ENCODE results near the gene RCL1.

The RCL1 gene

DNA sequence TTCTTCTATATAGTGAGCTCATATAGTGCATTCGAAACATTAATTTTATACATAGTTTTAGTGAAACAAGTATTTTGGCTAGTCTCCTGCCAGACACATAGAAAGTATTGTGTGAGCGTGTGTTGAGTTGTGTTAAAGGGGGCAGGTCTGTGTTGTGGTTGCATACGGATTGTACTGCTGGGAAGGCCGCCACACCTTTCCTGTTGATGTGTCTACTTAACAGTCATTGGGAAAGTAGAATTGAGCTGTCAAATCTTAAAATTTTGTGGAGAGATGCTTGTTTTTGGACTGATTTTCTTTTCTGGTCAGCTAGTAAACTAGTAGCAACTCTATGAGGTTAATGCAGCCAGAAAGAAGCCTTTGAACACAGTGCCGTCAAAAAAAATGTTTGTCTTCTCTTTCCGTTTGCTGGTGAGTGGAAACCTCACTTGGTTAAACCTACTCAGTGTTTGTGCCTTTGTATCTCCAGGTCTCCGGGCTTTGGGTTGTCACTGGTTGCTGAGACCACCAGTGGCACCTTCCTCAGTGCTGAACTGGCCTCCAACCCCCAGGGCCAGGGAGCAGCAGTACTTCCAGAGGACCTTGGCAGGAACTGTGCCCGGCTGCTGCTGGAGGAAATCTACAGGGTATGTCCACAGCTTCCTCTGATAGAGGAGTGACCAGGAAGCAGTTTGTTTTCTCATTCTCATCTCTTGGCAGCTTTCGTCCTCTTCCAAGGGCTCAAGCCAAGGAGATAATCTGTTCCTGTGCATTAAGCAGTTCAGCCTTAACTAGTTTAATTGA lies 51.5 kb downstream of the RCL1 start:
- no peak for DNase-seq

DNA sequence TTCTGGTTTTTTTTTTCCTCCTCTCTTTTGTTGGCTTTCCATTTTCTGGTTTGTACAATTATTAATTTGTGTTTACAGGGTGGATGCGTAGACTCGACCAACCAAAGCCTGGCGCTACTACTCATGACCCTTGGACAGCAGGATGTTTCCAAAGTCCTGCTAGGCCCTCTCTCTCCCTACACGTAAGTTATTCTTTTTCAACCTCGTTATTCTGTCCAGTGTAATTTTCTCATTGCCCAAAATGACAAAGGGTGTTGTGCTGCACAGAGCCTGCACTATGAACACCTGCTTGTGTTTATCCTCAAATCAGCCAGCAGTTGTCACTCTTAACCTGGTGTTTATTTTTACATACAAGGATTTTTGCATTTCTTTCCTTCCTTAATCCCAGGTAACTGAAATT lies 56.6 kb downstream of the RCL1 start:
- DNase-seq = no peak

DNA sequence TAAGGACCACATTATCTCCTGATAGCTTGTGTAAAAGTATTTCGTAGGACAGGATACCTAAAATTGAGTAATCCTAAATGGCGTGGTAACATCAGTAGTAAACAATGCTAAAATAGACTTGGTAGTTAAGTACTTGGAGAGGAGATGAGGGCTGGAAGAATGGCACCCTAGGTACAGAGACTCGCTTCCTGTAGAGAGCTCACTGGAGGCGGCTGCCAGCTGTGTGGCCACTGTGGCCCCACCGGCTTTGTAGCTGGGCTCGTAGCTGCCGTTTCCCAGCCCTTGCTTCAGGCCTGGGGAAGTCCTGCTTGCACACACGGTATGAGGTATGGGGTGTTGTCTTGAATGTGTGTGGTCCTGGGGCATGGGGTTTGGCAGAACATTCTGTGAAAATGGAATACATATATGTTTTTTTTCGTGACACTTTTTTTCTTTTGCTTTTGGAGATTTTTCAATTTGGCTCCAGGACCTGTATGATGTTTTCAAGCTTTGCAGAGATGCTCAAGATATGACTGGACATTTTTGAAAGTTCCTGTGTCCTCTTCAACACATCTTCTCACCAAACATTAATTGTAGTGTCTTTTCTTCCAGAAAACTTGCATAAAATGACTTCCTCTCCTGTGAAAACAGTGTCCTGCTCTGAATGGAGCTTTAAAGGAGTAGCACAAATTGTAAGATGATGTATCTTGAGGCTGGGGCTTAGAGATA lies 58.0 kb downstream of the RCL1 start:
- DNase-seq = peak; percentile 67

DNA sequence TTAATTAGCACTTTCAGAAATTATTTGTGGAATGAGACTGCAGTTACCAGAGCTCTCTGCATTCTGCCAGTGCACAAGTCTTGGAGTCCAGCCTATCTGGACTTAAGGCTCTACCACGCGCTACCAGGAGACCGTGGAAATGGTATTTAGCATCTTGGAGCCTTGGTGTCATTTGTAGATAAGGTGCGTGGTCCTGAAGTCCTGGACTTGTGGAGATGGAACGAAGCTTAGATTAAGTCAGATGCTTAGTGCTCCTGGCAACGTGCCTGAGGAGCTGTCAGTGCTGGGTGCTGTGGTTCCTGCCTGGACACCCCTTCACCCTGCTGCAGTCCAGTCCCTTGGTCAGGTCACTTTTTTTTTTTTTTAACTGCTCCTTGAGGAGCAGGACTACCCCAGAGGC lies 59.7 kb downstream of the RCL1 start:
- no peak for DNase-seq

DNA sequence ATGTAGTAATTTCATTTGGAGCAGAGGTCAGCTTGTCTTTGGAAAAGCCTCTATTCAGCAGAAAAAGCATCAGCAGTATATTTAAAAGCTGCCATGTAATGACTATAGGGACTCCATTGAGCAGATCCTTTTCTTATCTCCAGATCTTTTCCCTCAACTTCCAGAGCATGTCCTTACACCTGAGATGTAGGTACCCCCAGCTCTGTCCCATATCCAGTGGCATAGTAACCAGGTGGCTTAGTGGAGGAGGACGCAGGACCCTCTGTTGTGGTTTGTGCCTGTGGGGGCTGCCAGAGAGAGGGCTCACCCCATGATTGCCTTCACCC lies 61.5 kb downstream of the RCL1 start:
- no peak for DNase-seq

DNA sequence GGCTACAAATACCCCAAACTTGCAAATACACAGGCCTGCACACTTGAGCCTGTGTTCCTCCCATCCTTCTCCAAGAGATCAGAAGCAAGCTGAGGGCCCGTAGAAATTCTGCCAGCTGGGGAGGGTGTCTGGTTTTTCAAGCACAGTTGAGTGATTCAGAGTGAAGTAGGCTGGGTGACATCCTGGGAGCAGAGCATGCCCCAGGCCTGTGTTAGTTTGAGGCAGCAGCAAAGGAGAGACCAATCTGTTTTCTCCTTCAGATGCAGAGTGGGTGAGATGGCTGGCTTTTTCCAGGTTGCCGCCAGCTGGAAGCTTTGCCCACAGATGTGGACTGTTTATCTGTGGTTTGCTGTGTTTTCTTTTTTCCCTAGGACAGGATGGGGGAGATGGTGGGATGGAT lies 63.1 kb downstream of the RCL1 start:
- DNase-seq = peak; percentile 70

DNA sequence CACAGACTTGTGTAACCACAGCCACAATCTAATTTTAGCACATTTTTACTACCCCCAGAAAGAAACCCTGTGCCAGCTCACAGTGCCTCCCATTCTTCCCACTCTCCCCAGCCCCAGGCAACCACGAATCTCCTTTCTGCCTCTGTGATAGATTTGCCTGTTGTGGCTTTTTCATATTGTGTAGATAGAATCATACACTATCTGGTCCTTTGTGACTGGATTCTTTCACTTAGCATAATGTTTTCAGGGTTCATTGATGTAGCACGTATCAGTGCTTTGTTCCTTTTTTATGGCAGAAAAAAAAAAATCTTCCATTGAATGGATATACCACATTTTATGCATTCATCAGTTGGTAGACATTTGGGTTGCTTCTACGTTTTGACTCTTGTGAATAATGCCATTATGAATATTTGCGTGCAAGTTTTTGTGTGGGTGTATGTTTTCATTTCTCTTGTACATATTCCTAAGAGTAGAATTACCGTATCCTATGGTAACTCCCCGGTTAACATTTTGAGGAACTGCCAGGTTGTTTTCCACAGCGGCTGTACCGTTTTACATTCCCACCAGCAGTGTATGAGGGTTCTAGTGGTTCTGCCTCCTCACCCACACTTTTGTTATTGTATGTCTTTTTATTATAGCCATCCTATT lies 64.5 kb downstream of the RCL1 start:
- DNase-seq = peak; percentile 34

DNA sequence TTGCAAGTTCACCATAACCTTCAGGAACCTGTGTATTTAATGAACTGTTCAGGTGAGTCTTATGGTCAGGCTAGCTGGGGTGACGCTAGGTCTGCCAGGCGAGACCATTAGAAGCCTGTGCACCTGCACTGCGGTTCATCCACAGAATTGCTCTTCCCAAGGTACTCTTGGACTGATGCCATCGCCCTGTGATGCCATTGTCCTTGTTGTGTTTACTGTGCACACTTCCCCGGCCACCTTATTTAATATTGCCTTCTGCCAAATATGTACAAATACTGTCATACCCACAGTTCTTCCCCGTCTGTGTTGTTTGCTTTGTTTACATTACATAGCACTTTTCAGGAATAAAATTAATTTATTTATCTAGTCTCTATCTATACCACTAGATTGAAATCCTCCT lies 66.3 kb downstream of the RCL1 start:
- no peak for DNase-seq

DNA sequence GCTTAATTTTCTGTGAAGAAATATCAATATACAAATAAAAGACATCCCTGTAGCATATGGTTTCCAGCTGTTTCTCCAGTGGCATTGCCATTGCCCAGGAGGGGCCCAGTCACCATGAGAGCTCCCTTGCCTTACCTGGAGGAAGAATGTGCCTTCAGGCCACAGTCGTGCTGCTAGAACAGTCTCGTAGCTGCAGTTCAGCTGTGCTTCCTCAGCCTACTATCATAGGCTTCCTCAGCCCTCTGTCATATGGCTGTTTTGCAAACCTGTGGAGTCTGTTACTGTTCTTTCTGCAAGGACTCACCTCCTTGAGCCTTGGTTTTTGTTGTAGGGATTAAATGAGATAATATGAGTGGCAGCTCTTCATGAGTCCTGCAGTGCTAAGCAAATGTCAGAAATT lies 67.6 kb downstream of the RCL1 start:
- DNase-seq = no peak

DNA sequence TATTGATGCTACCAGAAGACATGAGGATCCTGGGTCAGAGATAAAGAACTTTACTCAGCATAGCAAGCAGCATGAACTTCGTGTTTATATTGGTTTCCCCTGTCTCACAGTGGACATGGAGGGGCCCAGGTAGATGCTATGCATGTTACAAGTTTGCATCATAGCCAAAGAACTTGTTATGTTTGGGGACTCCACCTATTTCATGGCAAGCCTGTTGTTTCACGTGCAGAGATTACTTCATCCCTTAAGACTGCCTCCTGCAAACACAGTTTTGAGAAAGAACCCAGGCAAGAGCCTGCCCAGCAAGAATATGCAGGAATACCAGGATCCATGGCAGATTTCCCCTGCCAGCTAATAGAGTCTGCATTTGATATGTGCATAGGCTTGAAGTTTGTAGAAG lies 68.4 kb downstream of the RCL1 start:
- no peak for DNase-seq

DNA sequence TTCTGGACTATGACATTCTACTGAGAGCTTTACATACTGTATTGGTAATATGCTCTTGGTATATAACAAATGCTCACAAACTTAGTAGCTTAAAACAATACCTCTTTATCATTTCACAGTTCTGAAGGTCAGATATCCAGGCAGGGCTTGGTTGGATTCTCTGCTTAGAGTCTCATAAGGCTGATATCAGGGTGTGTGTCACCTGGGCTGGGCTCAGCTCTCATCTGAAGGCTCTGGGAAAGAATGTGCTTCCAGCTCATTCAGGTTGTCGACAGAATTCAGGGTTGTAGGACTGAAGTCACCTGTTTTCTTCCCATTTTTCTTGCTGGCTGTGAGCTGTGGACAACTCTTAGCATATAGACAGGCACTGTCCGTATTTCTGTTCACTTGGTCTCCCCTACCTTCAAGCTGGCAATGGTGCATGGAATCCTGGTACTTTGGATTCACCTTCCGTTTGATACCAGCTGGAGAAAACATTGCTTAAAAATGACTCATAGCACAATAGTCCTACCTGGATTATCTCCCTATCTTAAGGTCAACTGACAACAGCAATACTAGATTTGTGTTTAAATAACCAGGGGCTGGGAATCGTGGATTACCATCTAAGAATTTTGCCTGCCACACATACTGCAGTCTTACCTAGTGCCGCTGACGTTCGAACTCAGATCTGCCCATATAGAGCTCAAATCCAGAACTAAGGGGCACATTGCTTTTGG lies 69.2 kb downstream of the RCL1 start:
- no peak for DNase-seq

DNA sequence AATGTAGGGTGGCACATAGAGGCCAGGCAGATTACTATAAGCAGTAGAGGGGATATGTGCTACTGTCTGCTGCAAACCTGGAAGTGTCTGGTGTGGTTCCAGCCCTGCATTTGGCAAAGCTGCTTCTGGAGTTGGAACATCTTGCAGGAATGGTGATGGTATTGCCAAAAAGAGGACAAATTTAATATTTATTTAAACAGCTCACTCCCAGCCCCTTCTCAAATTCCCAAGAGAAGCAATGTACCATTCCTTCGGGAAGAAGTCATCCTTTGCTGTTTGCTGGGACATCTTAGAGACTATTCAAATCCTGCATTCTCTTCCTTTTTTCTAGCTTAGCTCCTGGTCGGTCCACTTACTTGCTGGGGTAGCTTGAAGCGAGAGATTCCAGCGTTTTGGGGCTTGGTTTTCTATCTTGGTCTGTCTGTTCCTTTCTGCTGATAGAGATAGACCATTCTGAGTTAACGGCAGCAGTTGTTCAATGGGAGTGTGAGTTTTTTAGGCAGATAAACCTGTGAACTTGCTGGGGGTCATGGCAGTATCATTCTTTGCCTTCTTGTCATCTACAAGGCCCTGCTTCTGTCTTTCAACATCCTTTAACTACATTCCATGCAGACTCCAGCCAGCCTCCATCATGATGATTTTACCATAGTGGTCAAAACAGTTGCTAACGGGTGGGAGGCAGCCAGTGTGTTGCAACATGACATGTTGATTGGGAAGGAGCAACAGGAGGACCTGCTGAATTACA lies 69.9 kb downstream of the RCL1 start:
- DNase-seq = peak; percentile 90

DNA sequence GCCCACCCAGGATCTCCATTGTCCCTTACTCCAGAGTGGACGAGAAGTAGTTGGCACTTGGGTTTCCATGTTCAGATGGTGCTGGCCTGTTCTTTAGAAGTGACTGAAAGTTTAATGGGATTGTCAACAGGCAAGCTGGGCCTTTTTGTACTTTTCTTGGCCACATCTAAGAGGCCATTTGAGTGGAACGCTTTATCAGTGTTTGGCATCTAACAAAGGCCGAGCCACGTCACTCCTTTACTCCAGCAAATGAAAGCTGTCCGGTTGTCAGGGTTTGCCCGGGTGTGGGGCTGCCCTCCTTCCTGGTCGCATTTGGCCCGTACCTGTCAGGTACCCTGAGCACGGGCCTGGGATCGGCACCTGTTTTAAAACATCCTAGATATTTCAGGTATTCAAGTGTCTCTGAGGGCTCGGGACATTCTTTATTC lies 71.5 kb downstream of the RCL1 start:
- DNase-seq = no peak

DNA sequence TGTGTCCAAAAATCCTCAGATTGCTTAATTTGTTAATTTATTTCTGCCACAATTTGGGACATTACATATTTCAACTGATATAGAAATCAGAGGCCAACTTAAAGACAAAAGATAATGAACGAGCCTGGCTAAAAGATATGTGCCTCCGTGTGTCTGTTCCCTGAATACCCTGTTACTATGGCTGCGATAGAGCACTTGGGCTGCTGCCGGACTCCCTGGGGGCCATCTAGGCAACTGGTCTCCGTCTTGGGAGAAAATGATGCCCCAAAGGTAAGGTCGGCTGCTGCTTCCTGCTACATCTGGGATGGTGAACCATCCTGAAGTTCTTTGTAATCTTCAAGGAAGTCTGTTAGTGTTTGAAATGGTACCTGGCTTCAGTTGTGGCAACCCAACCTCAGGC lies 72.0 kb downstream of the RCL1 start:
- no peak for DNase-seq

DNA sequence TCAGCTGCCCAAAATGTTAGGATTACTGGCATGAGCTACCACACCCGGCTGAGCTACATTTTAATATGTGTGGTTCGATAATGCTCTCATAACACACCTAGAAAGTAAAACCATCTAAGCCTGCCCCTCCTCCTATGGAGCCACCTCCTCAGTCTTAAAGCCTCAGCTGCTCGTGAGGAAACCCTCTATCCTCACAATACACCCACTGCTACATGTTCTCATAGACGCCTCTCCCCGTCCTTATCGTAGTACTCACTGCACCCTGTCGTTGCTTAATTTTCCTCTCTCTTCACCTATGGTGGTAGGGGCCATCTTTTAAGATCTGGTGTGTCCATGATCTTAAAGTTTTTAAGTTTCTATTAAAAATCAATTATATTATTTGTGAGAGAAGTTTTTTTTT lies 72.9 kb downstream of the RCL1 start:
- no peak for DNase-seq

DNA sequence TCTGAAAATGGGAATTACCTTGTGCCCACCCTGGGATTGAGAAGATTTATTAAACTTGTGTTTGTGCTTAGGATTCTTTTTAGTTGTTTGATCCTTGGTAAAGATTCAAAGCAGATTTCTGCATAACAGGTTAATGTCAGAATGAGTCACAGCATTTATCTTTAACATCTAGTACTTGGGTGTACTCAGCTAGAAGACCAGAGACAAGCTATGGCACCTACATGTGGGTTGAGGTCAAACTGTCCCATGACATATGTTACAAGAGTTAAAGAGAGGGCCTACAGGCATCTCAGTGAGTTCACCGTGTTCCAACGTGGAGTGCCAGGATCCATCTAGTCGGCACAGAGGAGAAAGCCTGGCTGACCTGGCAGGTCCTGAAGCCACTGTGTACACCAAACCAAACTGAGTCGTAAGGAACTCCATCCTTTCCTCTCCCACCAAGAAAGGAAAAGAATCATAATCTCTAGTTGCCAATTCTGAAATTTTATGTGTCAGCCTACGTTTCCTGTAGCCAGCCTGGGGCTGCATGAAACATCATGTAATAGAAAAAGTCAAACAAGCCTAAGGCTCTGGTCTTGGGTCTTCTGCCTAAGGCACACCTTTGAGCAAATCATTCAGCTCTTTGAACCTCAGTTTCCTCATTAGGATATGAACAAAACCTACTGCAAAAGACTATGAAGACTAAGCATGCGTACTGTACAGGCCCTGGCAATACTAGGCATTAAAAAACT lies 73.7 kb downstream of the RCL1 start:
- no peak for DNase-seq

DNA sequence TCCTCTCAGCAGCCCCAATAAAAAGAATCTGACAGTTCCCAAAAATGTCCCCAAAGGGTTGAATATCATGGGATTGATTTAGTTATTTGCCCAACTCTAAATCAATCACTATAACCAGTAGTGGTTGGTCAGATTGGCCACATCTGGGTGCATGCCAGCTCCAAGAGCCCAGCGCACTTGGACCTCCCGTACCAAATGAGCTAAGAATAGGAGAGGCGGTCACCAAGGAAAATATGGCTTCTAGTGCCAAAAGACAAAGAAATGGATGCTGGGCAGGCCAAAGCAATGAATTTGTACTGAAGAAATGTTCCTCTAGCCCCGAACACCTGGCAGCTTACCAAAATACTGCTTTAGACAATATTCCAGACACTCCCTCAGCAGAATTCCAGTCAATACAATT lies 80.3 kb downstream of the RCL1 start:
- DNase-seq = no peak

DNA sequence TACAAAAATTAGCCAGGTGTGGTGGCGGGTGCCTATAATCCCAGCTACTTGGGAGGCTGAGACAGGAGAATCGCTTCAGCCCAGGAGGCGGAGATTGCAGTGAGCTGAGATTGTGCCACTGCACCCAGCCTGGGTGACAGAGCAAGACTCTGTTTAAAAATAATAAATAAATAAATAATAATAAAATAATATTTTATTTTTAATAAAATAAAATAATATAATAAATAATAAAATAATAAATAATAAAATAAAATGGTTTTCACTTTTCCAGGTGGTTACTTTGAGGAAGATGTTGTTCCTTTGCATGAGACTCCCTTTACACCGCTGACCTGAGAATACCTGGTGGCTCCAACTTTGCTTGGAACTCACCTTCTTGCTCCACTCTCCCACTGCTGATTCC lies 82.8 kb downstream of the RCL1 start:
- DNase-seq = no peak

DNA sequence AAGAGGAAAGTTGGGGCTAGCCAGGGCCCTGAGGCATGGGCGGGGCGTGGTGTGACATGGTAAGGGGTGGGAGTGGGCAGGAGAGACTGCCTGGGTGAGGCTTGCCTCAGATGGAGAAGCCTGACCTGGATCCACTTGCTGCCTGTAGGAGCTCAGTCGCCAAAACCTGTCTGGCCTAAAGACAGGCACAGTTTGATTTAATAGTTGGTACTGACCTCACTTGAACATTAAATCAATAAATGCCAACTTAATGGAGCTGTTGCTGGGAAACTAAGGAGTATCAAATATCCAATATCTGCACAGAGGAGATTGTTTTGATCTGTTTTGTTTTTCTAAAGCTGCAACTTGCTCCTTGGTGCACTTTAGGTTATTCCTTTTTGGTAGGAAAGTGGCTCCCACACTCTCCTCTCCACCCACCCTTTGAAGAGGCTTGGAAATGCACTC lies 86.4 kb downstream of the RCL1 start:
- DNase-seq = no peak

DNA sequence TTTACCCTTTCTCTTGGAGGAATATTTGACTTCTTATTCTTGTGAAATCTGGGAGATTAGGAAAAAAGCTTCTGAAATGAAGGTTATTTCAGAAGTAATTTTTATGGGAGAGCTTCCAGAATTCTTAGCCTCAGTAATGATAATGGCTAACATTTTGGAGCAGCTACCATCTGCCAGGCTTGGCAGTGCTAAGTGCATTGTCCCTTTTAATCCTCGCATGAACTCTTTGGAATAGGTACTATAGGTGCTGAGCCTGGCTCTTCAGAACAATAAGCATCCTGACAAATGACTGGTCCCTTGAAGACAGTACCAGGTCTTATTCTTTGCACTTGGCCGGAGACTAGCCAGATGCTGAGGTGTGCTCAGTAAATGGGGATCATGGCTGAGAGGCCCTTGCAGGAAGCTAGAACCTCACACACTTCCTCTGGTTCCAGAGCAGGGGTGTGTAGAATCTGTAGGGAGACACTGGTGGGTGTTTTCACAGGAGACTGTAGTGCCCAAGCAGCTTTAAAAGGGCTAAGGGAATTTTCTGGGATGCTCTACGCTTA lies 90.7 kb downstream of the RCL1 start:
- no peak for DNase-seq

DNA sequence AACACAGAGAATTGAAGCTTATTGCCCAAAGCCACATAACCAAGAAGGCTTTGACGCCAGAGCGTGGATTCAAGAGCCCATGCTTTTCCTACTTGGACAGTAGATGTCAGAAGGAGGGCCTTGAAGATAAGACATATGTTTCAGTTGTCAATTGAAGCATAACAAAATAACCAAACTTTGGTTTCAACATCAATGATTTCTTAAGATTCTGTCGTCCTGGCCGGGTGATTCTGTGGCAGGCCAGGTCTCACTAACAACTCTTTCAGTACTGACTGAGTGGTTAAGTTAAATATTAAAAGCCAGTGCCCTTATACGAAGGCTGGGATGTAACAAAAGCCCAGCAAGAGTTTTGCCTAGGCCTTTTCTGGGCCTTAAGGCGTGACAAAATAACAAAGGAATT lies 94.0 kb downstream of the RCL1 start:
- no peak for DNase-seq

DNA sequence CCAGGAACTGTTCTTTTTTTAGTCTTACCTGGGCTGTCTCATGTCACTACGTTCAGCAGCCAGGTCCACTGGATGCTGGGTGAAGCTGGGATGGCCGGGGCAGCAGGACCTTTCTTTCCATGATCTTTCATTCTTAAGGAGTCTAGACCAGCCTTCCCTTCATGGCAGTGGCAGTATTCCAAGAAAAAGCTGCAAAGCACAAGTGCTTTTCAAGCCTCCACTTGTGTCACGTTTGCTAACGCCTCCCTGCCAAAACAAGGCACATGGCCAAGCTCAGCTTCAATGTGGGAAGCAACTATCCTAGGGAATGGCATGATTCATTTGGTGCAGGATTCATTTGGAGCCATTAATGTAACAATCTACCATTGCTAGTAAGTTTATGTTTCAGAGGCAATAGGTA lies 94.8 kb downstream of the RCL1 start:
- DNase-seq = peak; percentile 89

Data from fibroblast of skin of scalp (primary cell).